ENCODE data around the gene LMNB1. TPM values are rescaled to one million over a fixed set of nuclear protein-coding genes. Genes with fewer than 3 reads are reported as not detected.

LMNB1 gene
- total RNA-seq, 1 experiment from 2014 or later = 211 TPM

DNA sequence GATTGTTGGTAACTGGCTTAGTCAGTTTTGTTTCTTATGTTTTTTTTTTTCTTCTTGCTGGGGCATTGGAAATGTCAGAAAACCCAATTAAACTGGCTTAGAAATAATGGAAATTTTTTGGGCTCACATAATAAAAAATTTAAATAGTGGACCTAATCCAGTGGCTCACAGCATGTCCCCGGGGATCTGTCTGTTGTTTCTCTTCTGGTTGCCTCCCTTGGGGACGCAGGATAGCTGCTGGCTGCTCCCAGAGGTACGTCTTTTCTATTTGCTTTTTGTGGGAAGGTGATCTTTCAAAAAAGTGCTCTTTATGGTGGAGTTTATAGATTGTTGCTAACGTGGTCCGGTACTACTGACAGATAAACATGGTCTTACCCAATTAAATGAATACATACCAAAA is 52.2 kb downstream of the LMNB1 start:
- H3K9me3 ChIP-seq (ENCODE audit: control insufficient read depth, low read depth, low read length) = no peaks in the 10 kb centered on the region
- no peak overlapping the region for H3K27ac ChIP-seq (ENCODE audit: insufficient read length, low read depth, low read length)
- H3K14ac ChIP-seq (ENCODE audit: insufficient read depth, low read length) = no peak overlapping the region
- no peak overlapping the region for H3K18ac ChIP-seq (ENCODE audit: insufficient read length, low read depth, low read length)
- no peak overlapping the region for H2BK120ac ChIP-seq (ENCODE audit: low read depth, low read length, poor library complexity, severe bottlenecking)
- TF ChIP-seq CTCF (conservative IDR thresholded peaks at IDR 0.05) = no peak
- no peak overlapping the region for H2BK20ac ChIP-seq (ENCODE audit: low read depth, low read length, poor library complexity, severe bottlenecking)
- no peak overlapping the region for H2AFZ ChIP-seq (ENCODE audit: low read length)
- H3K27me3 ChIP-seq (ENCODE audit: insufficient read depth, low read length) = no peaks in the 10 kb centered on the region
- no peak overlapping the region for H3K56ac ChIP-seq (ENCODE audit: insufficient read length, low read depth, low read length)
- no peak overlapping the region for H3T11ph ChIP-seq (ENCODE audit: low read length)
- no peaks in the 10 kb centered on the region for H4K20me1 ChIP-seq (ENCODE audit: control insufficient read depth, insufficient read depth, insufficient read length)
- no CpG with 5 or more reads among the region's 5 CpGs for WGBS (ENCODE audit: extremely low coverage, insufficient read length, low lambda C conversion rate)
- no peak overlapping the region for H3K4me2 ChIP-seq (ENCODE audit: insufficient read depth, insufficient read length, low read length)
- no peak overlapping the region for H2BK5ac ChIP-seq (ENCODE audit: insufficient read length, low read length)
- H3K79me2 ChIP-seq (ENCODE audit: insufficient read depth, low read length) = no peaks in the 10 kb centered on the region
- no peak overlapping the region for H2AK5ac ChIP-seq (ENCODE audit: insufficient read length, low read length)
- no peak overlapping the region for H3K4me3 Mint-ChIP-seq
- peak overlapping the region in 1 of 3 experiments; percentile 5; a peak in 1 of 7 replicates for H3K27ac Mint-ChIP-seq
- H4K8ac ChIP-seq (replicated peaks; ENCODE audit: insufficient read length, low read depth, low read length) = no peak overlapping the region
- 0 out of 2 replicates have a peak, but pooled peaks cover 2% of the 10 kb centered on the region for H3K4me1 ChIP-seq (ENCODE audit: insufficient read depth, low read length)
- peaks cover 42 to 89% (median 75%) of the 10 kb centered on the region in 3 experiments; a peak in 6 of 7 replicates for H3K36me3 Mint-ChIP-seq (ENCODE audit: insufficient read depth in 1 of 3, low read depth in 3 of 3)
- no peak overlapping the region for H2BK15ac ChIP-seq (ENCODE audit: low read depth, low read length)
- H3K27me3 Mint-ChIP-seq (ENCODE audit: low read depth) = no peaks in the 10 kb centered on the region
- no peak overlapping the region for H3K9ac ChIP-seq (ENCODE audit: extremely low read depth, insufficient read length, low read length)
- no peak overlapping the region for H4K5ac ChIP-seq (ENCODE audit: insufficient read length, low read depth, low read length)
- H3K79me1 ChIP-seq (ENCODE audit: insufficient read depth, low read depth, low read length, poor library complexity, severe bottlenecking) = no peaks in the 10 kb centered on the region
- H4K91ac ChIP-seq (ENCODE audit: insufficient read length, low read depth, low read length) = no peak overlapping the region
- H3K23me2 ChIP-seq (ENCODE audit: insufficient read length, low read depth, low read length, poor library complexity, severe bottlenecking) = no peaks in the 10 kb centered on the region
- H3K4me1 Mint-ChIP-seq = peaks cover 26 to 30% of the 10 kb centered on the region in 2 experiments
- DNase-seq = no peak
- H3K4ac ChIP-seq (ENCODE audit: low read depth, low read length) = no peak overlapping the region
- no peak overlapping the region for H3K23ac ChIP-seq (ENCODE audit: insufficient read length, low read depth, low read length)
- H2BK12ac ChIP-seq (ENCODE audit: insufficient read length, low read depth, low read length) = no peak overlapping the region
- H3K9me3 Mint-ChIP-seq = no peaks in the 10 kb centered on the region

Measured in H9 (cell line).